Cardiac muscle cell (in vitro differentiated cells and primary cell): ENCODE results near the gene LLGL1. TPM values are rescaled to one million over a fixed set of nuclear protein-coding genes. Genes with fewer than 3 reads are reported as not detected.
A peak's percentile ranks its signal among the peaks of the same experiment; 100 is the strongest.

Experiments used
- DNase-seq, 2 donors: peaks; one replicate each; pipeline versions ENCODE4 v3.0.0 to v3.0.0-alpha.2; 2010 to 2017; ENCODE audit warnings: low read depth in 1 of 2, low spot score in 1 of 2
- H3K27ac ChIP-seq: fragments of 200-600 bp; sonication (generic); 2 replicates; pipeline ENCODE4 v1.5.1; 2016
- H3K27me3 ChIP-seq: fragments of 200-600 bp; sonication (generic); 2 replicates; pipeline ENCODE4 v1.6.0; 2016; ENCODE audit warnings: control low read depth
- H3K36me3 ChIP-seq: fragments of 200-600 bp; sonication (generic); 2 replicates; pipeline ENCODE4 v1.5.1; 2016; ENCODE audit warnings: control low read depth
- H3K4me1 ChIP-seq: fragments of 200-600 bp; sonication (generic); 2 replicates; pipeline ENCODE4 v1.8.1; 2017; ENCODE audit warnings: low read depth, mild to moderate bottlenecking, mixed run types
- H3K4me3 ChIP-seq: fragments of 200-600 bp; sonication (generic); 2 replicates; pipeline ENCODE4 v1.5.1; 2016; ENCODE audit warnings: mild to moderate bottlenecking
- H3K9me3 ChIP-seq: fragments of 200-600 bp; sonication (generic); 2 replicates; pipeline ENCODE4 v1.5.1; 2017; ENCODE audit warnings: low read depth, mild to moderate bottlenecking, control low read depth
- CTCF ChIP-seq: IDR thresholded peaks from 2 replicates; pipeline ENCODE4 v1.5.1; 2012; ENCODE audit warnings: low read depth, mild to moderate bottlenecking, low read length
- polyA plus RNA-seq: library from polyadenylated mRNA; unstranded; fragments of >200 nt; fragmentation: Nextera tagmentation; extraction: Ambion mirVana; gene quantifications from 2 replicates; pipeline ENCODE4 v1.2.1, GENCODE V29; 2016
- total RNA-seq: library from RNA; depleted of rRNA; stranded (reverse); fragments of >200 nt; gene quantifications from 2 replicates; pipeline ENCODE4 v1.2.3, GENCODE V29; 2016

Gene LLGL1
- total and polyA plus RNA-seq, 2 experiments from 2014 or later, result 5.9 to 83.8 TPM

DNA sequence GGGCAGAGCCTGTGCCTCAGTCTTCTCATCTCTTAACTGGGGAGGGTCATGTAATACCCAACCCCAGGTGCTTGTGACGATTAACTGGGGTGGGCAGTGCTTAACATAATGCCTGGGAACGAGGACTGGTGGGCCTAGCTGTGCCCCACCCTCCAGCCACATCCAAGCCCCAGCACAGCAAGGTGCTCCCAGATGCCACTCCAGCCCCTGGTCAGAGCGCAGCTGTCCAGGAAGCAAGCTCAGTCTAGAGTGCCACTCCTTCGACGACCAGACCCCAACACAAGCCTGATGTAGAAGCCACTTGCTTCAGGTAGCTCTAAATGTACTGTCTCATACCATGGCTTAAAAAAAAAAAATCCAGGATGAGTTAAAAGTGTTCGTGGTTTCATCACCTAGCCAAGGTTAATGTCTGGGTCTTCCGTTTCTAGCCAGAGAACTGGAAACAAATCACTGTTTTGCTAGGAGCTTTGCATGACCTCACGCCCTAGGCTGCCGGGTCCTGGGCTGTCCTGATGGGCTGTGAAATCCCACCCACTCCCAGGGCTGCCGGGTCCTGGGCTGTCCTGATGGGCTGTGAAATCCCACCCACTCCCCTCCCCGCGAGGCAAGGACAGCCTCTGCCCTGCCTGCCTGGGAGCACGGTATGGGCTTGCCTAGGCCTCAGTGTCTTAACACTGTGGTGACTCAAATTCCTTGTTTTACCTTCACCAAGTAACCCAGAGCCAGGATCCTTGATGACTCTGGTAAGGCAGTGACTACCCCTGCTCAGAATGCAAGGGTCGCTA is 42.7 kb downstream of the LLGL1 start:
- no peaks in the 10 kb centered on the region for H3K27me3 ChIP-seq
- H3K36me3 ChIP-seq, result peaks cover 25% of the 10 kb centered on the region
- H3K9me3 ChIP-seq, result no peaks in the 10 kb centered on the region
- no peak for TF ChIP-seq CTCF
- peak in 1 of 2 donors; percentile 58 for DNase-seq
- H3K27ac ChIP-seq, result peak overlapping the region; percentile 72
- H3K4me1 ChIP-seq, result peaks cover 9% of the 10 kb centered on the region
- no peak overlapping the region for H3K4me3 ChIP-seq

DNA sequence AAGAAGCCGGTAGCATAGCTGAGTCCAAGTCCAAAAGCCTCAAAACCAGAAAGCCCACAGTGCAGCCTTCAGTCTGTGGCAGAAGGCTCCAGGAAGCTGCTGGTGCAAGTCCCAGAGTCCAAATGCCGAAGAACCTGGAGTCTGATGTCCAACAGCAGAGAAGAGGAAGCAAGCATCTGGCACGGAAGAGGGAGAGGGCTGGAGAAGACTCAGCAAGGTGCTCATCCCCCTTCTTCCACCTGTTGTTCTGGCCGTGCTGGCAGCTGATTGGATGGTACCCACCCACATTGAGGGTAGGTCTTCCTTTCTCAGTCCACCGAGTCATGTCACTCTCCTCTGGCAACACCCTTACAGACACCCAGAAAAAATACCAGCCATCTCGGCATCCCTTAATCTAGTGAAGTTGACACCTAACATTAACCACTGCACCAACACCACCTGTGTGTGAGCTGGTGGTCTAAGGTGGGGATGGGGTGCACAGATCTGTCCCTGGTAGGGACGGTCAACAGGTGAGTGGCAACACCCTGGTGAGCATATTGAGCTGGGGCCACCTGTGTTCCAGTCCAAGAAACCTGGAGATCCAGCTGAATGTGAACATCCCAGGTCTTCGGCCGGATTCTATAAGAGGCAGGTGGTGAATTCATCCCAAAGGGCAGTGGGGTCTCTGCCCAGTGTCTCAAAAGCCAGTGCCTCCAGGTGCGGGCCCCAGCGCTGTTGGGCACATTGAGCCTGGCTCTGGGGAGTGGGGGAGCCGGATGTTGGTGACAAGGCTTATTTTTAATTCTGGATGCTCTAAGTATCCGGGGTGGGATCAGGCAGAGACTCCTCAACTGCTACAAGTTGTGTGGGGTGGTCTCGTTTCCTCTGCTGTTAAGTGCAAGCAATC is 44.9 kb downstream of the LLGL1 start:
- Histone ChIP-seq H3K27ac (peak overlapping the region; percentile 43), H3K9me3 (no peaks in the 10 kb centered on the region), H3K27me3 (no peaks in the 10 kb centered on the region), H3K4me3 (no peak overlapping the region), H3K36me3 (peaks cover 17% of the 10 kb centered on the region), H3K4me1 (peaks cover 9% of the 10 kb centered on the region)
- TF ChIP-seq CTCF, result no peak
- no peak for DNase-seq

- no peaks in the 10 kb centered on the region for H3K9me3 ChIP-seq
- peaks cover 49% of the 10 kb centered on the region for H3K36me3 ChIP-seq
- H3K27ac ChIP-seq, result no peak overlapping the region
- no peak for DNase-seq
- H3K27me3 ChIP-seq, result no peaks in the 10 kb centered on the region
- H3K4me3 ChIP-seq, result no peak overlapping the region
- no peak for TF ChIP-seq CTCF
- no peaks in the 10 kb centered on the region for H3K4me1 ChIP-seq
Measured at GRCh38 chr17:18277076-18277475, 51.6 kb downstream of the LLGL1 start.

DNA sequence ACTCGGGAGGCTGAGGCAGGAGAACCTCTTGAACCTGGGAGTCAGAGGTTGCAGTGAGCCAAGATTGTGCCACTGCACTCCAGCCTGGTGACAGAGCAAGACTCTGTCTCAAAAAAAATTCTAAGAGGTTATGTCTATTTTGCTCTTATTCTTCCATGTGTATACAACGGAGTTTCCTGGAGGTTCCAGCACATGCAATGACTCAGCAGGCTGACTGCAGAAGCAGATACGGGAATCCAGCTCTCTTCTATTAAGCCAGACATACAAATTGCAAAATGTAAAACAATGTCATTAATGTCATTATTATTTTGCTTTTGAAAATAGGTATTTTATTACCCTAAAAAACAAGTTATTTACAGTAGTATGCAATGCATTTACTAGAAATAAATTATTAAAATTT is 53.4 kb downstream of the LLGL1 start:
- Histone ChIP-seq H3K27me3 (no peaks in the 10 kb centered on the region), H3K4me1 (no peaks in the 10 kb centered on the region), H3K9me3 (no peaks in the 10 kb centered on the region), H3K4me3 (no peak overlapping the region), H3K36me3 (peaks cover 60% of the 10 kb centered on the region), H3K27ac (no peak overlapping the region)
- no peak for TF ChIP-seq CTCF
- DNase-seq, result peak in 1 of 2 donors; percentile 61

DNA sequence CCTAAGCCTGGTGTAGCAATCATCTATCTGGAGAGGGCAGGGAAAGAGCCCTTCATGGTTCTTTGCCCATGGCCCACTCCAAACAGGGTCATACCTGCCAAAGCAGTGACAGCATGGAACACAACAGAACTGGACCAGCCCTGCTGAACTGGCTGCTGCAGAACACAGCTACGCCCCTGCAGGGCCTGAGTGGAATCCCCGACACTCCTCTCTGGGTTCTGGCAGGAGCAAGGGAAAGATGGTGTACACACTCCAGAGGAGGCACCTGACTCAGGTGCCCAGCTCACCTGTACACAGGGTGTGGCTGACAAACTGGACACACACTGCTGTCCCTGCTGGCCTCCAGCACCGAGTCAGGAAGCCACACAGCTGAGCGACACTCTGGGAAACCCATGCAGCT is 54.8 kb downstream of the LLGL1 start:
- no peaks in the 10 kb centered on the region for H3K27me3 ChIP-seq
- no peak overlapping the region for H3K27ac ChIP-seq
- H3K9me3 ChIP-seq, result no peaks in the 10 kb centered on the region
- no peak for TF ChIP-seq CTCF
- H3K4me1 ChIP-seq, result no peaks in the 10 kb centered on the region
- no peak overlapping the region for H3K4me3 ChIP-seq
- no peak for DNase-seq
- peaks cover 62% of the 10 kb centered on the region for H3K36me3 ChIP-seq
